GM21423 (cell line): ENCODE data around the gene TOR1AIP2.

ENCODE experiments used
- ATAC-seq: cut with Tn5 transposase; IDR thresholded peaks from one replicate; pipeline ENCODE4 v1.9.1; 2021; ENCODE audit warnings: mild to moderate bottlenecking, moderate library complexity; ENCODE audit not compliant: unreplicated experiment

TOR1AIP2 gene

DNA sequence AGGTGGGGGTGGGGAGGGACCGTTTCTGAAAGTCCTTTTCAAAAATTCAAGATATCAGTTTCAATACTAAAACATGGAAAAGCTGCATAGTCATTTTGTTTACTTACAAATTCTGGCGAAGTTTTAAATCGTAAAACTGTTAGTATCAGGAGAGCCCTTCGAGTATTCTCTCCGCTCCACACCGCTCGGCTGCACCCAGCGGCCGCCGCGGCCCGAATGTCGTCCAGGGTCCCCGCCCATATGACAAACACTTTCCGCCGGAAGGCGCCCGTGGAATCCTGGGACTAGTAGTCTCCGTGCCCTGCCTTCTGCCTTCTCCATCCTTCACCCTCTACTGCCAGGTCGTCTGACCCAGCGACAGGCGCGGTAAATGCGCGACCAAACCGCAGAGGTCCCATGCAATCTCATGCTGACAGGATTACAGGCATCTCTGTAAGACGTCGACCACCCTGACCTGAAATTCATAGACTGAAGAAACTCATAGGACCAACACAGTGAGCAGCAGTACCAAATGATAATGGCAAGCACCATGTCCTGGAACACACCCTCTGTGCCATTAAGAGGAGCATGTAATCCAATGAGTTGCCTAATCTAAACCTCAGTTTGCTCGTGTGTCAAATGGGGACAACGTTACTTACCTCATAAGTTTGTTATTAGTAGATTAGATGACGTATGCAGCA, at the start of gene TOR1AIP2:
Gene TOR1AIP2 (minus strand): TSS at position 218 of the 680 bp plus-strand sequence. CDS start 25,138 bp downstream, outside the sequence.
- peak; percentile 63 for ATAC-seq

DNA sequence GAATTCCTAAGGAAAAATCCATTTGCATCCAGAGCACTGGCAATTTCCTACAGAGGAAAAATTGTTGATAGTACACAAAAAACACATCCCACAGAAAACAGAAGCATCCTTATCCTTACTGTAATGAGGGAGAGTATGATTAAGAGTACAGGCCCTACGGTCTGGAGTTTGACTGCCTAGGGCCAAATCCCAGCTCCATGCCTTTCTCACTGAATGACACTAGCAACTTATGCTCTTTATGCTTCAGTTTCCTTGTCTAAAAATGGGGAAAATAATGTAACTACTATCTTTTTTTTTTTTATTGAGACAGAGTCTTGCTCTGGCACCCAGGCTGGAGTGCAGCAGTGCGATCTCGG, 49.2 kb upstream of the TOR1AIP2 start:
- no peak for ATAC-seq

DNA sequence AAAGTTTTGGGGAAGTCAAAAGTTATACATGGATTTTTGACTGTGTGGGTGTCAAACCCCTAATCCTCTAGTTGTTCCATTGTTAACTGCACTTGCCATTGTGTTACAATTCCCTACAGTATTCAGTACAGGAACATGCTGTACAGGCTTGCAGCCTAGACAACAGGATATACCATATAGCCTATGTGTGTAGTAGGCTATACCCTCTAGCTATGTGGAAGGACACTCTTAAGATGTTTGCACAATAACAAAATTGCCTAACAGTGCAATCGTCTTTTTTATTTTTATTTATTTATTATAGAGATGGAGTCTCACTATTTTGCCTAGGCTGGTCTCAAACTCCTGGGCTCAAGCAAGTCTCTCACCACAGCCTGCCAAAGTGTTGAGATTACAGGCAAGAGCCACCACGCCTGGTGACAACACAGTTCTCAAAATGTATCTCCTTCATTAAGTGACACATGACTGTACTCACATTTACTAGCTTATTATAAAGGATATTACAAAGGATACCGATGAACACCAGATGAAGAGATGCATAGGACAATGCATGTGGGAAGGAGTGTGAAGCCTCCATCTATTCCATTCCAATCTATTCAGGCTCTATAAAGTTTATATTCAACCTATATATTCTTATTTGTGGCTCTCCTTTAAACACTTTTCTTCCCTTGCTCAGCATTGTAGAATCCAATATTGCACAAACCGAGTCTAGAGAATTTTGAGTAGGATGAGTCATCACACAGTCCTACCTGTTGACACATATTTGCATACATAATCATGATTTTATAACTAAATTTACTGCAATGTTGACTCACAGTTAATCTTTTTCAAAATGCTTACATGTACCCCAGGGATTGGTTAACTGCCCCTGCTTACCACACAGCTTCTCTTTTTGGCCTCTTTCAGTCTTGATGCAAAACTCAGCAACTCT, 48.6 kb upstream of the TOR1AIP2 start:
- ATAC-seq, result no peak

DNA sequence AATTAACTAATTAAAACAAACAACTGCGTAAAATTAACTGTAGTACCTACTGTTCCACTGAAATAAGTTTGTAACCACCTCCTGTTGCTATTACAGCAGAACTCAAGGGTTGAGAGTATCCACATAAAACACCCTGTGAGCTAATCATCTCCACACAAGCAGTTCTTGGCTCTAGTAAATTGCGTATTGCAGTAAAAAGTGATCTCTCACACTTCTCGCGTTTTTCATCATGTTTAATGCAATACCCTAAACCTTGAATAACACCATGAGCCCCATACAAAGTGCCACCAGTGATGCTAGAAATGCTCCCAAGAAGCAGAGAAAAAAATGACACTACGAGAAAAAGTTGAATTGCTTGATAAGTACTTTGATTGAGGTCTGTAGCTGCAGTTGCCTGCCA, 47.7 kb upstream of the TOR1AIP2 start:
- no peak for ATAC-seq

DNA sequence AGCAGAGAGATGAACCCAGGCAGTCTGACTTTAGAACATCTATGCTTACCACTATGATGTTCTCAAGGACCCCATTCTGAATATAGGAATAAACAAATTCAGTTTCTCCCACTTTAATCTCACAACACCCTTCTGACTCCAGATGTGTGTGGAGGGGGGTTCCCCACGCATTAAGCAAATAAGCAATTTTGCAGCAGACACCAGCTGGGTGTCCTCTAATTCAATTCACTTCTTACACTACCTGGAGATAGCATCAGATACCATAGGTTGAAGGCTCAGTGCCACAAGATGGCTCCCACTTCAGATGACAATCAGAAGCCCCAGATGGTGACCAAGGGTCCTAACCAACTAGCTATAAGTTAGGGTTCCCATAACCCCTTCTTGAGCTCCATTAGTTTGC, 46.7 kb upstream of the TOR1AIP2 start:
- no peak for ATAC-seq

DNA sequence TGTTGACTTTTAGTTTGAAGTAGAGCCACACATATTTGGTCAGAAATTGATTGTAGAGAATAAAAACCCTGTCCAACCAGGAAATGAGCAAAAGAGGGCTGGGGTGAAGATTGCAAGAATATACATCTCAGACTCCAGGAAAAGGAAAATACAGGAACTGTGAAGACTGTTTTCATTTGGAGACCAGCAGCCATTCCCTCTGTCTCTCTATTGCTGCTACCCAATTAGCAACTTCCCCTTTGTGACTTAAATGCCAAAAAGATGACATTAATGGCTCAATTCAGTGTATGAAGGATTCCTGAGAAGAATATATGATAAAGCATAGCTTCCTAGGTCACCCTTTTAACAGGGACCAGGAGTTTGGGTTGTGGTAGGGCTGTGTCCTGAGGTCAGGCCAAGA, 45.4 kb upstream of the TOR1AIP2 start:
- ATAC-seq, result no peak

DNA sequence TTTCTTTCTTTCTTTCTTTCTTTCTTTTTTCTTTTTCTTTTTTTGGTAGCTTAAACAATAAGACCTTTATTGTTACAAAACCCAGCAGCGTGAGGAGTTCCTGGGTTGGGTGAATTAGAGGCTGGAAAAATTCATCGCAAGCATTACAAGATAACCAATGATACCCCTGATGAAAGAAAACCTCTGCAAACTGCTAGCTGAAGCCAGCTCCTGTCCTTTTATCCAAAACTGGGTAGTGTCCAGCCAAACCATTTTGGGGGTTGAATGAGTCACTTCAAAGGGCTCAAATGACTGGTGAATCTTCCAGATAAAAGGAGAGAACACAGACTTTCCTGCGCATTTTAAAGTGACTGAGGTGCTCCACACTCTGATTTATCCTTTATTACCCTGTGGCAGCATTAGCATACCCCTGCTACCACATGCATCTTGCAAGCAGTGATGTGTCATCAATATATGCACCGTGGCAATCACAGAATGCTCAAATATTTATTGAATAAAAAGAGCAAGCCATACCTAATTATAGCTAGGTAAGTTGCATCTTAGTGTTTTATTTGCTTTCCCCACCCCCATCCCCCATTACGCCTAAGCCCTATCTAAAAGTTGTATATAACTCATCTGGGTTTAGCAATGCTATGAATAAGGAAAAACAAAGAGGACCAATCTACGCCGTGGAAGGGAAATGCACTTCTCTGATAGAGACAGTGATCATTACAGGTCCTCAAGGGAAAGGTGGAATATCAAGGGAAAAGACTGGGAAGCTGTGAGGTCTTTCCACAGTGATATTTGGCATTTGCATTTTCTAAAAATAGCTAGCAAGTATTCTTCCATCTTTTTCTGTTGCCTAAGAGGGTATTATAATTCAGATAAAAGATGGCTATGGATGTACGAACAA, 44.6 kb upstream of the TOR1AIP2 start:
- no peak for ATAC-seq

DNA sequence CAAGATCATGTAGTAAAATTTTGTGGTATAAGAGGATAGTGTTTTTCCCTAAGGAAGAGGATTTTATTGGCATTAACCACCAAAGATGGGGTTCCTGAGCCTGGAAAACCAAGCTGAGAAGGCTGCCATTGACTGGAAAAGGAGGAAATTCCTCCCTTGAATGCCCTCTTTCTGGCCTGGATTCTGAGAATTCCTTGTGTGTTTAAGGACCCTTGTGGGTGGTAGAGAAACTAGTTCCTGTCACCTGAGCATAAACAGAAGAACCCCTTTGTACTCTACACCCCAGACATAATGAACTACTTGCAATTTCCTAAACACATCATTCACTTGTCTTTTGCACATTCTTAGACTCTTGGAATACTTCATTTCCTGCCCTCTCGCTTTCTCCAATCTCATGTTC, 43.9 kb upstream of the TOR1AIP2 start:
- no peak for ATAC-seq

DNA sequence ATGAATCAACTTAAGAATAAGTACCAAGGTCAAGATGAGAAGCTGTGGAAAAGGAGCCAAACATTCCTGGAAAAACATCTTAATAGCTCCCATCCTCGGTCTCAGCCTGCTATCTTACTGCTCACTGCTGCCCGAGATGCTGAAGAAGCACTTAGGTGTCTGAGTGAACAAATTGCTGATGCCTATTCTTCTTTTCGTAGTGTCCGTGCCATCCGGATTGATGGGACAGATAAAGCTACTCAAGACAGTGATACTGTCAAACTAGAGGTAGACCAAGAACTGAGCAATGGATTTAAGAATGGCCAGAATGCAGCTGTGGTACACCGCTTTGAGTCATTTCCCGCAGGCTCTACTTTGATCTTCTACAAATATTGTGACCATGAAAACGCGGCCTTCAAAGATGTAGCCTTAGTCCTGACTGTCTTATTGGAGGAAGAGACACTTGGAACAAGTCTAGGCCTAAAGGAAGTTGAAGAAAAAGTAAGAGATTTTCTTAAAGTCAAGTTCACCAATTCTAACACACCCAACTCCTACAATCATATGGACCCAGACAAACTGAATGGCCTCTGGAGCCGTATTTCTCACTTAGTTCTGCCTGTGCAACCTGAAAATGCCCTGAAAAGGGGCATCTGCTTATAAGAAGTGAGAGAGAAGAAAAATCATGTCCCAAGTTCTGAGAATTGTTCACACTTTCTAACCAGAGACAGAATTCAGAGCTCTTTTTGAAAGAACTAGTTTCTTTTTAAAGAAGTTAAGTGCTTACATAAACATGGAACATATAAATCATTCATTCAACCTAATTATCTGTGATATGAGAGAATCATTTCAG, 40.2 kb upstream of the TOR1AIP2 start:
- ATAC-seq, result no peak

DNA sequence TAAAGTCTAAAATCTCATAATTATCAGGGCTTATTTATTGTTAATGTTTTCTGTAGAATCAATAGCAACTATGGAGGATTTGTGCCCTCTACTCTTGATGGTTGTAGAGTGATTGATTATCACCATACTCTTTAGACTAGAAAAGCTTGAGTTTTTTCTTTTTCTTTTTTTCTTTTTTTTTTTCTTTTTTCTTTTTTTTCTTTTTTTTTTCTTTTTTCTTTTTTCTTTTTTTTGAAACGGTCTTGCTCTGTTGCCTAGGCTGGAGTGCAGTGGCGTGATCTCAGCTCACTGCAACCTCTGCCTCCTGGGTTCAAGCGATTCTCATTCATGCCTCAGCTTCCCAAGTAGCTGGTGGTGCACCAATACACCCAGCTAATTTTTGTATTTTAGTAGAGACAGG, 34.2 kb upstream of the TOR1AIP2 start:
- ATAC-seq, result no peak

DNA sequence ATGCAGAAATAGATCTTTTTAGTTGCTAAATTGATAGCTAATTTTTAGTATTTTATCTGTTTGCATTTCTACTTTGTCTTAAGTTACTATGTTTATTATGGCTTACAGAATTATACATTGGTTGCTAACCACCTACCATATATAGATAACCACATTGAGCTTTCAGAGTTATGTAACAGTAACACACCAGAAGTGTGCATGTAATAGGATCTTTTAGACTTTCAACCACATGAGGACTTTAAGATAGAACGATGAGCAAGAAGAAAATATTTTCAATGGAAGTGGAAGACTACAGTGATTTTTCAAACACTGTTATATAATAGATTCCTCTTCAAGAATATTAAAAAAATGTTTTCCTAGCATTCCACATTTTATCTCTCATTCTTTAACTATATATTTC, 33.3 kb upstream of the TOR1AIP2 start:
- no peak for ATAC-seq

DNA sequence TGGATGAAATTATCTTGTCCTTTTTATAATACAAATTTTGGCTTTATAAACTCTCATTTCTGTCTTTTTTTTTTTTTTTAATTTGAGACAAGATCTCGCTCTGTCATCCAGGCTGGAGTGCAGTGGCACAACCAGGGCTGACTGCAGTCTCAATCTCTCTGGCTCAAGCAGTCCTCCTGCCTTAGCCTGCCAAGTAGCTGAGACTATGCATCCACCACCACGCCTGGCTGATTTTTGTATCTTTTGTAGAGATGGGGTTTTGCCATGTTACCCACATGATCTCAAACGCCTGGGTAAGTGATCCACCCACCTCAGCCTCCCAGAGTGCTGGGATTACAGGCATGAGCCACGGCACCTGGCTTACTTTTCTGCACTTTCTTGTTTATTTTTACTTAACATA, 12.0 kb upstream of the TOR1AIP2 start:
- no peak for ATAC-seq

DNA sequence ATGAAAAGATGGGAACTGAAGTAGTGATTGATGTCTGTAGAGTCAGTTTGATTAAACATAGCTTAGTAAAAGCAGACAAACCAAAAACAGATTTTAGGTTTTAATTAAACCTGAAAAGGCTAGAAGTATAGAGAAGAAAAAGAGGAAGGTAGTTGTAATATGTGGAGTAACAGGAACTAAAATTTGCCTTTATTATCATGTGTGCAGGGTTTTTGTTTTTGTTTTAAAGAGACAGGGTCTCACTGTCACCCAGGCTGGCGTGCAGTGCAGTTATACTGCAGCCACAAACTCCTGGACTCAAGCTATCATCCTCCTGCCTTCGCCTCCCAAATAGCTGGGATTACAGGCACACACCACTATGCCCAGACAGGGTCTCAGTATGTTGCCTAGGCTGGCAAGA, 10.5 kb upstream of the TOR1AIP2 start:
- ATAC-seq, result no peak

DNA sequence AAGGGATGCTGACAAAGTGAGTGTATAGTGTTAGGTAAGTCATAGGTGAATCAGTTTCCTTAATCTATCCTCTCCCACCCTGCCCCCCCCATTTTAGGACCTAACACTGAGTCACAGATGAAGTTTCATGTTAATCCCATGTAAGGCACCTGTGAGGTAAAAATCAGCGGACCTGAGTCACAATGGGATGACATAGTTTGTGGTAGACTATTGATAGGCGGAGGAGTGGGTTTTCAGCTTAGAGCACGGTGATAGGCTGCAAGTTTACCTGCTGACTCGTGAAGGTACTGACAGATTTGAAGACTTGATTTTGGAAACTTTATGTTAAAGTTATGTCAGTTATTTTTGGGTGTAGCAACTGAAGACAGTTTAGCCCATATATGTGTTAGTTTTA, 6.1 kb upstream of the TOR1AIP2 start:
- ATAC-seq, result peak; percentile 26

DNA sequence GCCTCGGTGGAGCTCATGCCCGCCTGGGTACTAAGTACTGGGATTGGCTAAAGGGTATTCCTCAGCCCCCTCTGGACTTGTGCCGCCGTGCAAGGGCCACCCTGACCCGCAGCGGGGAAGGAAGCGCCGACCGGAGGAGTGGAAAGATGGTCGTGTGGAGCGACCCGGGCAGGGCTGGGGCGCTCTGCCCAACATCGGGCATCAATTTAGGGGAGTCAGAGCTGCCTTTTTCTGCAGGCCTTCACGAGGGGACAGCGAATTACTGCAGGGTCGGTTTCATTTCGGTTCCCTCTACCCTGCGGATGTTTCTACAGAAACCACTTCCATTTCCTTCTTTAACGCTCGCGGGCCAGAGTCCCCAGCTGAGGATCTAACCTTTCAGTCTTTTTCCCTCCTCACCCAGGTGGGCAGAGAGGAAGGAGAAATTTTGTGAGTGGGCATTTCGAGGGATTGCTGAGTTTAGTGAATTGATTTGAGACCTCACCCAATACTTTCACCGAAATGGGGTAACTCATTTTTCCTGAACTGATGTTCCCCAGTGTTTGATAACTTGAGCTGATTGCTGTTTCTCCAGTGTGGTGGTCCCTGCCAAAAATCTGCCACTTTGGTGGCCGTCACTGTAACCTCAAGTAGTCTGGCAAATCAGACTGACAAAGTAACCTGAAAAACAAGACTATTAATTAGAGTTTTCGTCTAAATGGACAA, 5.6 kb upstream of the TOR1AIP2 start:
- peak; percentile 14 for ATAC-seq

DNA sequence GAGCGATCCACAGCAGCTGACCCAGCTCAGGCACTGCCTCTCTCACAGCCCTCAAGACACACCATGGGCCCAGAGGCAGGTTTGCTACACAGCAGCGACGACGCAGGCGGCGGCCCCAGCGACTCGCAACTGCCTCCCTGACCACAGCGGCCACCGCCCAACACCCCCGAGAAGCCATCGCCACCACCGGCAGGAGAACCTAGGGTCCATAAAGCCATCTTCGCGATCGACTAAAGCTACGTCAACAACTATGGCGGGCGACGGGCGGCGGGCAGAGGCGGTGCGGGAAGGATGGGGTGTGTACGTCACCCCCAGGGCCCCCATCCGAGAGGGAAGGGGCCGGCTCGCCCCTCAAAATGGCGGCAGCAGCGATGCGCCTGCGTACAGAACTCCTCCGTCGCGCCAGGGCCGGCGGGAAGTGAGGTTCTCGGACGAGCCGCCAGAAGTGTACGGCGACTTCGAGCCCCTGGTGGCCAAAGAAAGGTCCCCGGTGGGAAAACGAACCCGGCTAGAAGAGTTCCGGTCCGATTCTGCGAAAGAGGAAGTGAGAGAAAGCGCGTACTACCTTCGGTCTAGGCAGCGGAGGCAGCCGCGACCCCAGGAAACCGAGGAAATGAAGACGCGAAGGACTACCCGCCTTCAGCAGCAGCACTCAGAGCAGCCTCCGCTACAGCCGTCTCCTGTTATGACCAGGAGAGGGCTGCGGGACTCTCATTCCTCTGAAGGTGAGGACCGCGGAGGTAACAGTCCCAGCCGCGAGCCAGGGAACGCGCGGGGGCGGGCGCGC, 4.8 kb upstream of the TOR1AIP2 start, which contains the start of gene TOR1AIP1:
Gene TOR1AIP1 (plus strand): TSS at position 33 of the 787 bp plus-strand sequence. CDS start 218 bp downstream, at position 251.
- peak; percentile 73 for ATAC-seq

DNA sequence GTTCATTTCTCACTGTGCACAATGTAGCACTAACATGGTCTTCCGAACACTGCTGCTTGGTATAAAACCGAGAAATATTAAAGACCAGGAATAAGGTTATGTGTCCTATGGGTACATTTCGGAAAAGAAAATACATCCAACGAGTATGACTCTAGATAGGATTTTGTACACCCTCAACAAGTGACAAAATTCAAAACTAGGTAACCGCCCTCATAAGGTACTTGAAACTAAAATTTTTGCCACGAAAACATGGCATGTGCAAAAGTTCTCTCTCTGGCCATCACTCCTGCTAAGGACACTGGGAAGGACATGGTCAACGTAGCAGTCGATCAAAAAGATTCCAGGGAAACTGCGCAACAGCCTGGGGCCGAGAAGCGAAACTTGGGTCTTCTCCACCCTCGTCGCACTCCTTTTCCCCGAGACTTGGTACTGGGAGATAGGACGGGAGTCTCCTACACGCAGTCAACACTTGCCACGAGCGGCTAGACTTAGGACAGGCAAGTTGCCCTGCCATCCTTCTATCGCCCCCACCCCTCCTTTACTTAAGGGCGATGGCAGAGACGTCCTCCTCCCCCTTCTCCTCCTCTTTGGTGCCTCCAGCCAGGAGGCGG, 4.1 kb upstream of the TOR1AIP2 start:
- no peak for ATAC-seq

DNA sequence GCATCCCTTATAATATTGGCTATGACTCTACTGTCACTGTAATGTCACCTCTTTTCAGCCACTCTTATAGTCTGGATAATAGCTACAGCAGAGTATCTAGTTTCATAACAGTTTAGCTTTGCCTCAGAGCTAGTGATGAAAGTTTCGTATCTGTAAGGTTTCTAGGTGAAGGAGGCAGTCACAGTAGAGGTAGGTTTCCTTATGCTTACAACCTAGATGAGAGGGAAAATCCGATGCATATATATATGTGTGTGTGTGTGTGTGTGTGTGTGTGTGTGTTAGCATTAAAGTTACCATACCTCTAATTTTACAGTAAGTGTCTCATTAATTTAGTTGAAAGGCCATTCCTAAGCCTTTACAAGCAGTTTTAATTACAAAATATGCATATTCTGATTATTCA, 2.2 kb upstream of the TOR1AIP2 start:
- no peak for ATAC-seq
